Epidermal melanocyte (primary cell): ENCODE data around the gene ATAD2B.
"Not testable (repeated sequence)": the region's sequence is repeated elsewhere in the genome, so short reads cannot be mapped to it uniquely, and the experiment has no call there.

Experiments
- DNase-seq: peaks from one replicate; pipeline ENCODE4 v3.0.0; 2011; ENCODE audit warnings: low spot score; ENCODE audit not compliant: insufficient read length

Gene ATAD2B

DNA sequence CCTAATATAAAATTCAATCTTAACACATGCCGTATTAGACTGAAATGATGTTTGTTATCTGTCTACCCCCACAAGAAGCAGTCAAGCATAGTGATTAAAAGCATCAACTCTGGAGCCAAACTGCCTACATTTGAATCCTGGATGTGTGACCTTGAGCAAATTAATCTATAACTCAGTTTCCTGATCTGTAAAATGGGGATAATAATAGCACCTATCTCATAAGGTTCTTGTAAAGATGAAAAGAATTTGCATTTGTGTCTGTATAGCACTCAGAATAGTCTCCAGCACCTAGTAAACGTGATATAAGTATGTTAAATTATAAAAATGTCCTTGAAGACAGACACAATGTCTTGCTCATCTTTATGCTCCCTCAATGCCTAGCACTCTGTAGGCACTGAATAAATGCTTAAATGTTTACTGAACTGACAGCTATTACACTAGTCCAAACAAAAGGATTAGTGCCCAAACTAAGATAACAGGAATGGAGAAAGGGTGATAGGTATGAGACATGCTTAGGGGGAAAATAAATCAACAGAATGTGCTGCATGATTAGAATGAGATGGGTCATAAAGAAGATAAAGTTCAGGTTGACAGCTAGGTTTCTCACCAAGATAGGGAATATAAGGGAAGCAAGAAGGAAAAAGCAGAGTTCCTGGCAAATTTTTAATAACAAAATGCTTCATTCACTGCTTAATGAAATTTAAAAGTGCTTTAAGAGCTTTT lies 180.6 kb downstream of the ATAD2B start:
- no peak for DNase-seq

DNA sequence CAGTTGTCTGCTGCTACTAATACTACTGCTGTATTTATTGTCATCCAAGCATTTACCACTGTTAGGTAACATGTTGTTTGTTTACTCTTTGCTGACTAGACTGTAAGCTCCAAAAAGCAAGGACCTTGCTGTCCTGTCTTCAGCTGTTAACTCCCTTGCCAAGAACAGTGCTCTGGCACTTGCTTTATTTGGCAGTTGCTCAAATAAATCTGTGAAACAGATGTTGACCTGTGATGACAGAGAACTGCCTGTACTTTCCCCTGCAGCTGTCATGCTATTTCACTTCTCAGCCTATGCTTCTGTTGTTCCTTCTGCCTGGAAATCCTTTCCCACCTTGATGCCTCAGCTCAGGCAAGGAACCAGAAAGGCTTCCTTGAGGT lies 181.2 kb downstream of the ATAD2B start:
- DNase-seq = no peak

DNA sequence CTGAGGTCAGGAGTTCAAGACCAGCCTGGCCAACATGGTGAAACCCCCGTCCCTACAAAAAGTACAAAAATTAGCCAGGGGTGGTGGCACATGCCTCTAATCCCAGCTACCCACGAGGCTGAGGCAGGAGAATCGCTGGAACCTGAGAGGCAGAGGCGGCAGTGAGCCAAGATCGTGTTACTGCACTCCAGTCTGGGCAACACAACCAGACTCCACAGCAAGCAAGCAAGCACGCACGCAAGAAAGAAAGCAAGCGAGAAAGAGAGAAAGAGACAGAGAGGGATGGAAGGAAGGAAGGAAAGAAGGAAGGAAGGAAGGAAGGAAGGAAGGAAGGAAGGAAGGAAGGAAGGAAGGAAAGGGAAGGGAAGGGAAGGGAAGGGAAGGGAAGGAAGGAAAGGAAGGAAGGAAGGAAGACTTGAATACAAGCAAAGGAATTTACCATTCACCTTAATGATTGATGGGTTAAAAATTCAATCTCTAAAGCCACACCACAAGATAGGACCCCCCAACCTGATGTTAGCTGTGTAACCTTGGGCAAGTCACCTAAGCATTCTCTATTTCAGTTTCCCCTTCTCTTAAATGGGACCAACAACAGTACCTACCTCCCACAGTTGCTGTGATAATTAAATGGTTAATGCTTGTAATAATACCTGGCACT lies 181.7 kb downstream of the ATAD2B start:
- DNase-seq = no peak

DNA sequence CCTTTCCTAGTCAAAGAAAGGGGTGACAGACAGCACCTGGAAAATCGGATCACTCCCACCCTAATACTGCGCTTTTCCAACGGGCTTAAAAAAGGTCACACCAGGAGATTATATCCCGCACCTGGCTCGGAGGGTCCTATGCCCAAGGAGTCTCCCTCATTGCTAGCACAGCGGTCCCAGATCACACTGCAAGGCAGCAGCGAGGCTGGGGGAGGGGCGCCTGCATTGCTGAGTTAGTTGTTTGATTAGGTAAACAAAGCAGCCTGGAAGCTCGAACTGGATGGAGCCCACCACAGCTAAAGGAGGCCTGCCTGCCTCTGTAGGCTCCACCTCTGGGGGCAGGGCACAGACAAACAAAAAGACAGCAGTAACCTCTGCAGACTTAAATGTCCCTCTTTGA lies 190.1 kb downstream of the ATAD2B start:
- not testable (repeated sequence) for DNase-seq

DNA sequence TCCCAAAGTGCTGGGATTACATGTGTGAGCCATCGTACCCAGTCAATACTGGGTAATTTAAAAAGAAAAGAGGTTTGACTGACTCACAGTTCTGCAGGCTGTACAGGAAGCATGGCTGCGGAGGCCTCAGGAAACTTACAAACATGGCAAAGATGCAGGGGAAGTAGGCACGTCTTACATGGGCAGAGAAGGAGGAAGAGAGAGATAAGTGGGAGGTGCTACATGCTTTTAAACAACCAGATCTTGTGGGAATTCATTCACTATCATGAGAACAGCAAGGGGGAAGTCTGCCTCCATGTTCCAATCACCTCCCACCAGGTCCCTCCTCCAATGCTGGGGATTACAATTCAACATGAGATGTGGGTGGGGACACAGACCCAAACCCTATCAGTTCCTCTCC lies 192.5 kb downstream of the ATAD2B start:
- no peak for DNase-seq

DNA sequence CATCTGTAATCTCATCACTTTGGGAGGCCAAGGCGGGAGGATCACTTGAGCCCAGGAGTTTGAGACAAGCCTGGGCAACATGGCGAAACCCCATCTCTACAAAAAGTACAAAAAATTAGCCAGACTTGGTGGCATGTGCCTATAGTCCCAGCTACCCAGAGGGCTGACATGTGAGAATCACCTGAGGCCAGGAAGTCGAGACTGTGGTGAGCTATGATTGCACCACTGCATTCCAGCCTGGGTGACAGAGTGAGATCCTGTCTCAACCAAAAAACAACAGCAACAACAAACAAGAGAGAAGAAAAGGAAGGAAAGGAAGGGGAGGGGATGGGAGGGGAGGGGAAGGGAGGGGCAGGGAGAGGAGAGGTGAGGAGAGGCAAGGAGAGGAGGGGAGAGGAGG lies 203.9 kb downstream of the ATAD2B start:
- DNase-seq = not testable (repeated sequence)

DNA sequence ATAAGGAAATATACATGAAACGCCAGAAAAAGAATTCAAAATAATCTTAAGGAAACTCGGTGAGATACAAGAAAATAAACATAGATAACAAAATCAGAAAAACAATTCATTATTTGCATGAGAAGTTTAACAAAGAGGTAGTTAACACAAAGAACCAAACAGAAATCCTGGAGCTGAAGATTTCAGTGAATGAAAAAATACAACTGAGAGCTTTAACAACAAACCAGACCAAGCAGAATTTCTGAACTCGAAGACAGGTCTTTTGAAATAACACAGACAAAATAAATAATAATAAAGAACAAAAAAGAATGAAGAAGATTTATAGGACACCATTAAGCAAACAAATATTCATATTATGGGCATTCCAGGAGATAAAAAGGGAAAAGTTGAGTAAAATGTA lies 204.7 kb downstream of the ATAD2B start:
- no peak for DNase-seq

DNA sequence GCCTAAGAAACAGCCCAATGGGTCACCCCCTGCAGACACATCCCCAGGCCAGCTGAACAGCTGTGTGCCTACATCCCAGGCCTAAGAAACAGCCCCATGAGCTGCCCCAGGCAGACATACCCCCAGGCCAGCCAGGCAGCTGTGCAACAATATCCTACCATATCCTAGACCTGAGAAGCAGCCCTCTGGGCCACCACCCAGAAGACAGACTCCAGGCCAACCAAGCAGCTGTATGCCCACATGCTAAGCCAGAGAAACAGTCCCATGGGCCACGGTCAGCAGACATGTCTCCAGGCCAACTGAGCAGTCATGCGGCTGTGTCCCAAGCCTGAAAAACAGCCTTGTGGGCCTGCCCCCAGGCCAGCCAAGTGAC lies 205.5 kb downstream of the ATAD2B start:
- no peak for DNase-seq

DNA sequence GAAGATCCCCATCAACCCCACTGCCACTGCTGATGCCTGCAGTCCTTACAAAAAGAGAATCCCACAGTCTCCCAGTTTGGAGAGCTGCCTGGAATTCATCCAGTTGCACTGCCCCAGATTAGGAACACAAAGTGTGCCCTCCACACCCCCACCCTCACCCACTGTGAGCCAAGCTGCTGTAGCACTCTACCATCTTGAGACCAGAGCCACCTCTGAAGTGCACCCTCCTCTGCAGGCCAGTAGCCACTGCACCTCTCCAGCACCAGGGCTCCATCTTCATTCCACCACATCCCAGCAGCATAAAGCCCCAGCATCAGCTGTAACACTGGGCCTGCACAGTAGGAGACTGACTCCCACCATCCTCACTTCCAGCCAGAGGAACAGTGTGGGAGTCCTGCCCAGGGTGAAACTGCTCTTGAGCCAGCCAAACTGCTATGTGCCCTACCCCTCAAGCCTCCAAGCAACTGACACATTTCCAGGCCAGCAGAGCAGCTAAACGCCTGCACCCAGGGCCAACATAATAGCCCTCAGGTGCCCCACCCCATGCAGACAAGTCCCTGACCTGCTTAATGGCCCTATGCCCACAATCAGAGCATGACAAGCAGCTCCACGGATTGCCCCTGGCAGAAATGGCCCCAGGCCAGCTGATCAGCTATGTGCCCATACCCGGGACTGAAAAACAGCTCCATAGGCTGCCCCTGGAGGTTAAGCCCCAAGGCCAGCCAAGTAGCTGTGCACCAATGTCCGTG lies 206.0 kb downstream of the ATAD2B start:
- DNase-seq = no peak

DNA sequence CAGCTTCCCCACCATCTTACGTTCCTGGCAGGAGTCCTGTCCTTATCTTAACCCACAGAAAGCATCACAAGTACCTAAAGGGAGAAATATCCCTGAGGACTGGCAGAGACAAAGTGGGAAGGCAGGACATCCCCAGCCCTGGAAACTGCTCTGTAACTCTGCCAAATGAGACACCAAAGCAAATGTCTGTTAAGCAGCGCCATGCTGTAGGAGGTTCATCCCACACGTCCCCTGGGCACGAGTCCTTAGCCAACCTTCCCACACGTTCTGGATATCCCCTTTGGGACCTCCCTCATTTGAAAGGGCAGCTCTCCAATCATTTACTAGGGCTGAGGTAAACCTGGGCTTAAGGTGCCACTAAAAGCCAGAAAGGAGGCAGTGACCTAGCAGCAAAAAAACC lies 207.2 kb downstream of the ATAD2B start:
- no peak for DNase-seq

DNA sequence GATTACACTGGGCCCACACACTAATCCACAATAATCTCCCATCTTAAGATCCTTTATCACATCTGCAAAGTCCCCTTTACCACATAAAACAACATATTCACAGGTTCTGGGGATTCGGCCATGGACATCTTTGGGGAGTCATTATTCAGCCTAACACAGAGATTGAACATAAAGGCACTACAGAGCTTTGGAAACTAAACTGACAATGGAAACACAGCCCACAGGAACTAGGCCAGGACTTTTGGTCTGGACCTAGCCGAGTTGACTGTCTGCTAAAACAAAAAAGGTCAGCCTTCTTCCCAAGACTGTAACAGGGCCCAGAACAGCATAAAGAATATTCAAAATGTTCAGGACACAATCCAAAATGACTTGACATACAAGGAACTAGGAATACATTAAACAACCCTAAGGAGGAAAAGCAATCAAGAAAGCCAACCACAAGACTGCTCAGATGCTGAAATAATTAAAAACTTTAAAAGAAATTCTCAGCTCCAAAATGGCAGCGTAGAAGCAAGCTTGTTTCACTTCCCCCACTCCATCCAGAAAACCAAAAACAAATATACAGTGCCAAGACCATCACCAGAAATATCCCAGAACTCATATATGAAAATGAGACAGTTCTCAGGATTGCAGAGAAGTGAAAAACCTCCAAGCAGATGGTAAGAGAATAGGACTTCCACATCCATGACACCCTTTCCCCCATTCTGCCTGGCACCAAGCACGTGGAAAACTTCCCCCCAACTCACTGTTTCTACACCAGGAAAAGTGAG lies 207.8 kb downstream of the ATAD2B start:
- DNase-seq = no peak

DNA sequence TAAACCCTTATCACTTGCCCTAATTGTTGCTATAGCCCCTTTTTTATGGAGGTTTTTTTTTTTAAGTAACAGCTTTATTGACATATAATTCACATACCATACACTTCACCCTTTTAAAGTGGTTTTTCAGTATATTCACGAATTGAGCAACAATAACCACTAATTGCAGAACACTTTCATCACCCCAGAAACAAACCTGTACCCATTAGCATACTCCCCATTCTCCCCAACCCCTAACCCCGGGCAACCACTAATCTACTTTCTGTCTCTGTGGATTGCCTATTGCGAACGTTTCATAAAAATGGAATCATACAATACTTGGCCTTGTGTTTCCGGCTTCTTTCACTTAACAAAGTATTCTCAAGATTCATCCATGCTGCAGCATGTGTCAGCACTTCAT lies 213.6 kb downstream of the ATAD2B start:
- DNase-seq = no peak

DNA sequence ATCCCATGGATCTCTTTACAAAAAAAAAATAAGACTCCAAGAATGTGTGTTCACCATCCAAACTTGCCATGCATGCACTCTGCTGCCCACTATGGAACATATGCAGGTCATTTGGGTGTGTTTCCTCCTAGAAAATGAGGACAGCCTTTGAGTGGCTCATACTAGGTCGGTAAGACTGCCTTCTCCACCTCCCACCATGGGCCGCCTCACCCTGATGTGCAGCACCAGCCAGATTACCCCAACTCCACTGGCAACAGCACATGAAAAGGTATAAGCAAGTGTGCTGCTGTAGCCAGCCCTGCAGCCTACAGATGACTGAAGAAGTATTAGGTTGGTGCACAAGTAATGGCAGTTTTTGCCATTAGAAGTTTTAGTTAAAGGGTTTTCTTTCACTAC lies 214.2 kb downstream of the ATAD2B start:
- no peak for DNase-seq

DNA sequence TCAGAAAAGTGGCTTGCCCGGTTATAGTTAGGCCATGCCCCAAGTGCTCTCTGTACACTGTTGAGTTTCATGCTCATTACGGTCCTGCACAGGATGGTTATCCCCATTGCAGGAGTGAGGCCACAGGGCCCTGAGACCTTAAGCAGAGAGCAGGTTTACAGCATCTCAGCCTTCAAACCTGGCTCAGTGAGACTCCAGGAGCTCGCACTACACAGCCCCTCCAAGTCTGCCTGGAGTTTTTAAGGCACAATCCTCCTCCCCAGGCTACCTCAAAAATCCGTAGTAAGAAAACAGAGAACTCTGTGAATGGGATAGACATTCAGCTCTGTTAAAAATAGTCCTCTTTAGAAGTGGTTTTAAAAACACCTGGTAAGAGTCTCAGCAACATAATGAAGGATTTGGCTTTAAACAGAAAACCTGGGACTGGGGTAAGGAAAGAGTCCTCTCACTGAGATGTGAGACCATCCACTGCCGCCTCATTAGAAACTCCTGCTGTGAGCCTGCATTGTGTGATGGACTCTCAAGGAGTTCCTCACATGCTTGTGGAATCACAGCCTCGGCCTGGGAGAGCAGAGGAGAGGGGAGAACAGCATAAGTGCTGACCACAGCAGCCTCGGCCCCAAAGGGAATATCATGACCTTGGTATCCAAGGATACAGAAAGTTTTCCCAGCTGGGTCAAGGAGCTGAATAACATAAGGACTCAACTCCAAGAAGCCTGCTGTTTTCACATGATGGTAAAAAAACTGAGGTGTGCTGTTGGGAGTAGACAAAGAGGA lies 214.8 kb downstream of the ATAD2B start:
- no peak for DNase-seq

DNA sequence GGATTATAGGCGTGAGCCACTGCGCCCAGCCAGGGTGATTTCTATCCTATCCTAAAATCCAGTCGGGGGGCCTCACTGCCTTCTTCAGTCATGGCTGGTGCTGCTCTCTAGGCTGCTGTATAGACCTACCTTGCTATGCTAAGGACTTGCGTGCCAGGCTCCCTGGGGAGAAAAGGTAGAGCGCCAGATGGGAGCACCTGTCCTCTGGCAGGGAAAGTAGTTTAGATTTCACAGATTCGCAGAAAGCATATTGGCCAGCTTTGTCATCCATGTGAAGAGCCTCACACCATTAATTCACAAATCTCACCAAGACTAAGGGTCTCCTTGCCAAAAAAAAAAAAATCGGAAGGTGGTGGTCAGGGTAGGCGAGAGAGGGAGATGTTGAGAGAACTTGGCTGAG lies 217.6 kb downstream of the ATAD2B start:
- DNase-seq = no peak

DNA sequence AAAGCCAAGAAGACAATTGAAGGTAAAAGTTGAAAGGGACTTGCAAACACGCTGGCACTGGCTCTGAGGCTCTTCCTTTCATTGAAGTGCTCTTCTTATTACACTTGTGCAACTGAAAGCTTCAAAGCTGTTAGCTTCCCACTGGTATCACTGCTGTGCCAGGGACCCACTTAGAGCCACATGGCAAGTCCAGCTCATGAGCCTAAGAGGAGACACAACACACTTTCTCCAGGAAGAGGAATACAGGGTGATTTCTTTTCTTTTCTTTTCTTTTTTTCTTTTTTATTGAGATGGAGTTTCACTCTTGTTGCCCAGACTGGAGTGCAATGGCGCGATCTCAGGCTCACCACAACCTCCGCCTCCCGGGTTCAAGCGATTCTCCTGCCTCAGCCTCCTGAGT lies 218.2 kb downstream of the ATAD2B start:
- no peak for DNase-seq

DNA sequence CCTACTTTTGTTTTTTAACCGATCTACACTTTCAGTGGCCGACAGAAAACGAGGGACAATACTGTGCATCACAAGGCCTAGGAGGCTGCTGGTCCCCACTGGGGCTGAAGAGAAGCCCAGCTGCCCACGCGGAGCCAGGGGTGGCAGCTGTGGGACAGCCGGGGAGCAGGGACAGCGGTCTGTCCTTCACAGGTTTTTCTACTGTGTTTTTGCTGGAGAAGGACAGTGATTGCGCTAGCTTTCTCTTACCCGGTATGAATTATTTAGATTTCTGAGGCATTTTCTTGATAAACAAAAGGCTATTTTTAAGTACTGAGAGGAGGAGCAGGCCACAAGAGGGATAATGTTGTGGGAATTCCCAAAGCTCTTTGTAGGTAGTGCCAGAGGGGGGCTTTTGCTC lies 219.8 kb downstream of the ATAD2B start:
- no peak for DNase-seq

DNA sequence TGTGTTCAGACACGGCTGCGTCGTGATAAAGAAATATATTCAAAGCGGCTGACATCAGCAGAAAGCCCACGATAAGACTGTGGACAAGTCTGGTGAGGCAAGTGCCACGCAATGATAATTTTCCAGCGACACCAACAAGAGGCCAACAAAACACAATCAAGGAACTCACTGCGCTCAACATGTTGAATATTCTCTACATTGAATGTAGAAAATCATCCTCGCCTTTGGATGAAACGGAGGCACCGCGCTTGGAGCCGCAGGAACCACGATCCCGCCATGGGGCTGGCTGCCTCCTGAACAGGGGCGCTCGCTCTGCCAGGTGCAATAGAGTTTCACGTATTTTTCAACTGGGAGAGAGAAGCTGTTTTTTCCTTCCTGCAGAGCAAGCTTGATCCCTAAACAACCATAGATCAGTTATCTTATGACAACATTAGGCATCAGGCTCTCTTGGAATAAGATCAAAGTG lies 220.3 kb downstream of the ATAD2B start:
- DNase-seq = no peak

DNA sequence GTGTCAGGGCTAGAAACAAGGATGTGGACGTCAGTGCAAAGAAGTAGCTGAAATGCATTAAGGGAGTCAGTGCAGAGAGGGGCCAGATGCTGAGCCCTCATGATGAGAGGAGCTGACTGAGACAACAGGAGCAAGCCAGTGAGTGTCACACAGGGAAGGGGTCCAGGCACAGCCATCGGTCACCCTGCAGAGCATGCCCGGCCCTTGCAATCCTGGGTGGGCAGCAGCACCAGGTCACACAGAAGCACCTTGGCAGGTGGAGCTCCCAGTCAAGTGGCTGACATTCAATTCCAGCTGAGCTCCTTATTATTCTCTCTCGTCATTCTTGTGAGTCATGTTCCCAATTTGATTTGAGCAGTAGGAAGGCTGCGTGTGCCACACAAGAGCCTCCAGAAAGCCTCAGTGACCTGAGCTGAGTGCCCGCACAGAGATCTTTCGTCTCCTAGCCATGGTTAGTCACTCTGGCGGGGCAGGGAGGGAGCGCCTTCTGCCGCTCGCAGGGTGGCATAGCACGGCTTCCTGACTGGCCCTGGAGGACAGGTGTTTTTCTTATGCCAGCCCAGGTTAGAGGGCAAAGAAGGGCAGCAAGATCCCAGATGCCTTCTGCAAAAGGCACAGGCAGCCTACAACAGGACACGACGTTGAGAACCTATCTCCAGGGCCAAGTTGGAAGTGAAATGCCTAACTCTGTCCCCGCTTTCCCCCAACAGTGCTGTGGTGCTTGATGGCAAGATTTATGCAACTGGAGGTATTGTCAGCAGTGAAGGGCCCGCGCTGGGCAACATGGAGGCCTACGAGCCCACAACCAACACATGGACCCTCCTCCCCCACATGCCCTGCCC lies 220.9 kb downstream of the ATAD2B start:
- no peak for DNase-seq
